ENCODE results near the gene SYT5. TPM values are rescaled to one million over a fixed set of nuclear protein-coding genes. Genes with fewer than 3 reads are reported as not detected.

Gene SYT5
- total and polyA plus RNA-seq, 10 of the 15 experiments (the other 5 are each of a cell fraction or from before 2014, with no cell fraction given), result 0.04 to 0.79 (median 0.26) TPM; not detected in 7

DNA sequence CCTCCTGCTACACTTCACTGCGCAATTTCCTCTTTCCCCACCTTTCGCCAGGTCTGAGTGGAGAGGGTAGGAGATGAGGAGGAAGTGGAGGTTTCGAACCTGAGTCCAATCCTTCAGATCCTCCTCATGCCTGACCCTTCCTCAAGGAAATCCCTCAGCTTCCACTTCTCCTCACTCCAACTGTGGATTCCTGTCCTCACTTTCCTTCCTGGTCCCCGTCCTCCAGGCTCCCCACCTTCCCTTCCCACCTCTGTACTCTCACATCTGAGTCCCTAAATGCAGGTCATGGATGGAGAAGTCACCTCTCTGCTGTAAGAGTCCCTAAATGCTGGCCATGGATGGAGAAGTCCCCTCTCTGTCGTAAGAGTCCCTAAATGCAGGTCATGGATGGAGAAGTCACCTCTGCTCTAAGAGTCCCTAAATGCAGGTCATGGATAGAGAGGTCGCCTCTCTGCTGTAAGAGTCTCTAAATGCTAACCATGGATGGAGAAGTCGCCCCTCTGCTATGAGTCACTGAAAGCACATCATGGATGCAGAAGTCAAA lies 45.4 kb upstream of the SYT5 start:
- Histone ChIP-seq H3K79me2 (ENCODE audit: control insufficient read depth, insufficient read depth, low read length) (no peaks in the 10 kb centered on the region), H3K9me3 (replicated peaks; ENCODE audit: control insufficient read depth, insufficient read depth, low read length) (no peaks in the 10 kb centered on the region), H3K27me3 (replicated peaks in 1 of 2; ENCODE audit: control insufficient read depth in 2 of 2, insufficient read depth in 2 of 2, low read length in 1 of 2) (no peaks in the 10 kb centered on the region), H3K4me1 (ENCODE audit: control insufficient read depth, insufficient read depth, low read length) (no peaks in the 10 kb centered on the region), H3K27ac (ENCODE audit: control insufficient read depth, insufficient read depth) (no peak overlapping the region), H3K36me3 (ENCODE audit: control insufficient read depth in 2 of 2, insufficient read depth in 2 of 2, low read length in 1 of 2) (peaks cover 0 to 22% of the 10 kb centered on the region in 2 experiments; a peak in 3 of 4 replicates), H3K9ac (ENCODE audit: control insufficient read depth, insufficient read depth, low read length) (no peak overlapping the region), H4K20me1 (ENCODE audit: control insufficient read depth, insufficient read depth) (no peaks in the 10 kb centered on the region), H3K4me3 (no peak overlapping the region), H3K4me2 (ENCODE audit: control insufficient read depth, insufficient read depth) (no peak overlapping the region), H2AFZ (ENCODE audit: control insufficient read depth, low read depth, low read length) (no peak overlapping the region)
- SMC1A ChIA-PET (ENCODE audit: uncharacterized antibody, unreplicated experiment), result no interaction called here
- no TSS peak for BruUV-seq (replicated peaks)
- in situ Hi-C loops (cut with MboI) (no loop called here), intact Hi-C loops (cut with micrococcal nuclease; ENCODE audit: unreplicated experiment) (no loop called here)
- TF ChIP-seq KDM1A (IDR thresholded peaks at IDR 0.05; ENCODE audit: borderline replicate concordance), result no peak
- TF ChIP-seq, protein P1, sequence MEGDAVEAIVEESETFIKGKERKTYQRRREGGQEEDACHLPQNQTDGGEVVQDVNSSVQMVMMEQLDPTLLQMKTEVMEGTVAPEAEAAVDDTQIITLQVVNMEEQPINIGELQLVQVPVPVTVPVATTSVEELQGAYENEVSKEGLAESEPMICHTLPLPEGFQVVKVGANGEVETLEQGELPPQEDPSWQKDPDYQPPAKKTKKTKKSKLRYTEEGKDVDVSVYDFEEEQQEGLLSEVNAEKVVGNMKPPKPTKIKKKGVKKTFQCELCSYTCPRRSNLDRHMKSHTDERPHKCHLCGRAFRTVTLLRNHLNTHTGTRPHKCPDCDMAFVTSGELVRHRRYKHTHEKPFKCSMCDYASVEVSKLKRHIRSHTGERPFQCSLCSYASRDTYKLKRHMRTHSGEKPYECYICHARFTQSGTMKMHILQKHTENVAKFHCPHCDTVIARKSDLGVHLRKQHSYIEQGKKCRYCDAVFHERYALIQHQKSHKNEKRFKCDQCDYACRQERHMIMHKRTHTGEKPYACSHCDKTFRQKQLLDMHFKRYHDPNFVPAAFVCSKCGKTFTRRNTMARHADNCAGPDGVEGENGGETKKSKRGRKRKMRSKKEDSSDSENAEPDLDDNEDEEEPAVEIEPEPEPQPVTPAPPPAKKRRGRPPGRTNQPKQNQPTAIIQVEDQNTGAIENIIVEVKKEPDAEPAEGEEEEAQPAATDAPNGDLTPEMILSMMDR (IDR thresholded peaks at IDR 0.05 in 2 of 3, conservative IDR thresholded peaks at IDR 0.05 in 1 of 3; ENCODE audit: control insufficient read depth in 2 of 3, extremely low read depth in 1 of 3, insufficient read depth in 1 of 3, low read depth in 3 of 3, low read length in 3 of 3), result no peak
- TF ChIP-seq, protein P2, sequence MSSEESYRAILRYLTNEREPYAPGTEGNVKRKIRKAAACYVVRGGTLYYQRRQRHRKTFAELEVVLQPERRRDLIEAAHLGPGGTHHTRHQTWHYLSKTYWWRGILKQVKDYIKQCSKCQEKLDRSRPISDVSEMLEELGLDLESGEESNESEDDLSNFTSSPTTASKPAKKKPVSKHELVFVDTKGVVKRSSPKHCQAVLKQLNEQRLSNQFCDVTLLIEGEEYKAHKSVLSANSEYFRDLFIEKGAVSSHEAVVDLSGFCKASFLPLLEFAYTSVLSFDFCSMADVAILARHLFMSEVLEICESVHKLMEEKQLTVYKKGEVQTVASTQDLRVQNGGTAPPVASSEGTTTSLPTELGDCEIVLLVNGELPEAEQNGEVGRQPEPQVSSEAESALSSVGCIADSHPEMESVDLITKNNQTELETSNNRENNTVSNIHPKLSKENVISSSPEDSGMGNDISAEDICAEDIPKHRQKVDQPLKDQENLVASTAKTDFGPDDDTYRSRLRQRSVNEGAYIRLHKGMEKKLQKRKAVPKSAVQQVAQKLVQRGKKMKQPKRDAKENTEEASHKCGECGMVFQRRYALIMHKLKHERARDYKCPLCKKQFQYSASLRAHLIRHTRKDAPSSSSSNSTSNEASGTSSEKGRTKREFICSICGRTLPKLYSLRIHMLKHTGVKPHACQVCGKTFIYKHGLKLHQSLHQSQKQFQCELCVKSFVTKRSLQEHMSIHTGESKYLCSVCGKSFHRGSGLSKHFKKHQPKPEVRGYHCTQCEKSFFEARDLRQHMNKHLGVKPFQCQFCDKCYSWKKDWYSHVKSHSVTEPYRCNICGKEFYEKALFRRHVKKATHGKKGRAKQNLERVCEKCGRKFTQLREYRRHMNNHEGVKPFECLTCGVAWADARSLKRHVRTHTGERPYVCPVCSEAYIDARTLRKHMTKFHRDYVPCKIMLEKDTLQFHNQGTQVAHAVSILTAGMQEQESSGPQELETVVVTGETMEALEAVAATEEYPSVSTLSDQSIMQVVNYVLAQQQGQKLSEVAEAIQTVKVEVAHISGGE (CRISPR knock-in tag; IDR thresholded peaks at IDR 0.05), result no peak
- no peak for TF ChIP-seq SMC3 (IDR thresholded peaks at IDR 0.05; ENCODE audit: borderline replicate concordance, low read length)
- TF ChIP-seq SPI1 (IDR thresholded peaks at IDR 0.05; ENCODE audit: borderline replicate concordance, insufficient read depth, low read depth, low read length), result no peak
- no peak for TF ChIP-seq ETV6 (conservative IDR thresholded peaks at IDR 0.05 in 1 of 2, IDR thresholded peaks at IDR 0.05 in 1 of 2; ENCODE audit: borderline replicate concordance in 1 of 2, low read depth in 1 of 2)
- TF ChIP-seq, protein P3, sequence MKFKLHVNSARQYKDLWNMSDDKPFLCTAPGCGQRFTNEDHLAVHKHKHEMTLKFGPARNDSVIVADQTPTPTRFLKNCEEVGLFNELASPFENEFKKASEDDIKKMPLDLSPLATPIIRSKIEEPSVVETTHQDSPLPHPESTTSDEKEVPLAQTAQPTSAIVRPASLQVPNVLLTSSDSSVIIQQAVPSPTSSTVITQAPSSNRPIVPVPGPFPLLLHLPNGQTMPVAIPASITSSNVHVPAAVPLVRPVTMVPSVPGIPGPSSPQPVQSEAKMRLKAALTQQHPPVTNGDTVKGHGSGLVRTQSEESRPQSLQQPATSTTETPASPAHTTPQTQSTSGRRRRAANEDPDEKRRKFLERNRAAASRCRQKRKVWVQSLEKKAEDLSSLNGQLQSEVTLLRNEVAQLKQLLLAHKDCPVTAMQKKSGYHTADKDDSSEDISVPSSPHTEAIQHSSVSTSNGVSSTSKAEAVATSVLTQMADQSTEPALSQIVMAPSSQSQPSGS (IDR thresholded peaks at IDR 0.05; ENCODE audit: low read length), result no peak
- no peak for TF ChIP-seq TCF3 (IDR thresholded peaks at IDR 0.05; ENCODE audit: borderline replicate concordance, insufficient read depth, low read depth, low read length)
- TF ChIP-seq, protein P4, sequence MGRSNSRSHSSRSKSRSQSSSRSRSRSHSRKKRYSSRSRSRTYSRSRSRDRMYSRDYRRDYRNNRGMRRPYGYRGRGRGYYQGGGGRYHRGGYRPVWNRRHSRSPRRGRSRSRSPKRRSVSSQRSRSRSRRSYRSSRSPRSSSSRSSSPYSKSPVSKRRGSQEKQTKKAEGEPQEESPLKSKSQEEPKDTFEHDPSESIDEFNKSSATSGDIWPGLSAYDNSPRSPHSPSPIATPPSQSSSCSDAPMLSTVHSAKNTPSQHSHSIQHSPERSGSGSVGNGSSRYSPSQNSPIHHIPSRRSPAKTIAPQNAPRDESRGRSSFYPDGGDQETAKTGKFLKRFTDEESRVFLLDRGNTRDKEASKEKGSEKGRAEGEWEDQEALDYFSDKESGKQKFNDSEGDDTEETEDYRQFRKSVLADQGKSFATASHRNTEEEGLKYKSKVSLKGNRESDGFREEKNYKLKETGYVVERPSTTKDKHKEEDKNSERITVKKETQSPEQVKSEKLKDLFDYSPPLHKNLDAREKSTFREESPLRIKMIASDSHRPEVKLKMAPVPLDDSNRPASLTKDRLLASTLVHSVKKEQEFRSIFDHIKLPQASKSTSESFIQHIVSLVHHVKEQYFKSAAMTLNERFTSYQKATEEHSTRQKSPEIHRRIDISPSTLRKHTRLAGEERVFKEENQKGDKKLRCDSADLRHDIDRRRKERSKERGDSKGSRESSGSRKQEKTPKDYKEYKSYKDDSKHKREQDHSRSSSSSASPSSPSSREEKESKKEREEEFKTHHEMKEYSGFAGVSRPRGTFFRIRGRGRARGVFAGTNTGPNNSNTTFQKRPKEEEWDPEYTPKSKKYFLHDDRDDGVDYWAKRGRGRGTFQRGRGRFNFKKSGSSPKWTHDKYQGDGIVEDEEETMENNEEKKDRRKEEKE (IDR thresholded peaks at IDR 0.05), result no peak
- ATAC-seq, result no peak
- RAD21 ChIA-PET (ENCODE audit: unreplicated experiment), result no interaction called here
- 81% methylated on average over 7 of the region's 7 CpGs for WGBS (ENCODE audit: insufficient coverage, insufficient replicate concordance, low lambda C conversion rate, missing lambda C conversion rate)
- no peak for DNase-seq (ENCODE audit: low read depth, low spot score)
- FAIRE-seq, result no peak
- CTCF ChIA-PET, result no interaction called here
- POLR2A ChIA-PET, result no interaction called here
